Upper lobe of left lung (tissue), 6 donors: ENCODE results near the gene LPAR3. TPM values are rescaled to one million over a fixed set of nuclear protein-coding genes. Genes with fewer than 3 reads are reported as not detected.
A peak's percentile ranks its signal among the peaks of the same experiment; 100 is the strongest.

Experiments used
- ATAC-seq, 2 donors: fragments of 200-7000 bp; cut with Tn5 transposase; one replicate each; pipeline ENCODE4 v1.9.1; 2022; ENCODE audit warnings: mild to moderate bottlenecking in 2 of 2, moderate library complexity in 2 of 2; ENCODE audit not compliant: low FRiP score in 2 of 2
- DNase-seq, 2 donors: peaks; one replicate each; pipeline ENCODE4 v3.0.0-alpha.2; 2019 to 2020
- H3K27ac ChIP-seq, 4 donors: fragments of 200-600 bp; sonication (generic); one replicate each; pipeline ENCODE4 v1.5.1; 2016 to 2019
- H3K27me3 ChIP-seq, 4 donors: fragments of 200-600 bp; sonication (generic); one replicate each; pipeline ENCODE4 v1.5.1; 2017 to 2019
- H3K36me3 ChIP-seq, 4 donors: fragments of 200-600 bp; sonication (generic); one replicate each; pipeline ENCODE4 v1.5.1; 2016 to 2019
- H3K4me1 ChIP-seq, 4 donors: fragments of 200-600 bp; sonication (generic); one replicate each; pipeline ENCODE4 v1.5.1; 2018 to 2019
- H3K4me3 ChIP-seq, 4 donors: fragments of 200-600 bp; sonication (generic); one replicate each; pipeline ENCODE4 v1.5.1; 2017 to 2019; ENCODE audit warnings: mild to moderate bottlenecking in 2 of 4, moderate library complexity in 1 of 4
- H3K9me3 ChIP-seq, 4 donors: fragments of 200-600 bp; sonication (generic); one replicate each; pipeline ENCODE4 v1.5.1; 2018 to 2019
- CTCF ChIP-seq, 6 experiments: fragments of 450-650 bp in 4 of 6; fragments of 200-600 bp in 2 of 6; sonication (generic) in 2 of 6; IDR thresholded peaks; one replicate each; pipeline ENCODE4 v1.5.1; 2016 to 2019; ENCODE audit warnings: antibody characterized with exemption in 6 of 6
- EP300 ChIP-seq, 4 donors: sonication (generic); formaldehyde crosslinking; IDR thresholded peaks; one replicate each; pipeline ENCODE4 v1.5.1; 2017; ENCODE audit warnings: antibody characterized with exemption in 4 of 4, control low read depth in 2 of 4
- POLR2A ChIP-seq, 4 donors: fragments of 450-650 bp; IDR thresholded peaks; one replicate each; pipeline ENCODE4 v1.5.1; 2016 to 2017; ENCODE audit warnings: antibody characterized with exemption in 4 of 4, mild to moderate bottlenecking in 2 of 4
- POLR2AphosphoS5 ChIP-seq, 2 donors: sonication (generic); formaldehyde crosslinking; IDR thresholded peaks; one replicate each; pipeline ENCODE4 v1.5.1; 2017; ENCODE audit warnings: antibody characterized with exemption in 2 of 2
- WGBS, 2 donors: methylation state at CpG; one replicate each; pipeline ENCODE4 v1.1.5; 2017 to 2018; 5-methylcytosine and 5-hydroxymethylcytosine counted together
- total RNA-seq, 6 donors: library from RNA; depleted of rRNA in 4 of 6; stranded (reverse); fragments of >200 nt in 4 of 6; gene quantifications; one replicate each; pipeline versions ENCODE4 v1.1.0 to v1.2.1, GENCODE V29; 2016 to 2021
- donor health status: DM: no; HTN: no; CAD: no; lungs with moderate emphysema.
- donor health status: DM: no; HTN: yes; CAD: no; lungs with severe emphysema.

The LPAR3 gene
- total RNA-seq, 6 donors from 2014 or later = 1.5 to 9.8 (median 4.3) TPM; not detected in 1

- TF ChIP-seq POLR2AphosphoS5 (IDR thresholded peaks at IDR 0.05) = no peak
- H3K4me3 ChIP-seq = no peak overlapping the region
- peaks cover 4 to 14% (median 10%) of the 10 kb centered on the region in 4 donors for H3K4me1 ChIP-seq
- H3K36me3 ChIP-seq = no peaks in the 10 kb centered on the region
- H3K27ac ChIP-seq = no peak overlapping the region
- ATAC-seq (peak in 1 of 2 donors; percentile 35), DNase-seq (no peak)
- 48 to 56% methylated on average over 5 of the region's 5 CpGs for WGBS, 2 donors
- H3K27me3 ChIP-seq = peaks cover 0 to 17% (median 10%) of the 10 kb centered on the region in 4 donors
- H3K9me3 ChIP-seq = no peaks in the 10 kb centered on the region
These were observed 3.6 kb downstream of the LPAR3 start for GRCh38 chr1:84889437-84889836.

- ATAC-seq = peak in 1 of 2 donors; percentile 52
- Histone ChIP-seq H3K27me3 (peaks cover 0 to 16% (median 10%) of the 10 kb centered on the region in 4 donors), H3K4me1 (peaks cover 4 to 14% (median 10%) of the 10 kb centered on the region in 4 donors), H3K9me3 (no peaks in the 10 kb centered on the region), H3K27ac (no peak overlapping the region), H3K4me3 (no peak overlapping the region), H3K36me3 (no peaks in the 10 kb centered on the region)
- no peak for TF ChIP-seq EP300 (IDR thresholded peaks at IDR 0.05)
- TF ChIP-seq POLR2AphosphoS5 (IDR thresholded peaks at IDR 0.05) = no peak
- no peak for TF ChIP-seq POLR2A (IDR thresholded peaks at IDR 0.05)
- TF ChIP-seq CTCF (IDR thresholded peaks at IDR 0.05) = no peak
- DNase-seq = no peak
These were observed 4.3 kb downstream of the LPAR3 start for GRCh38 chr1:84888753-84889152.

- ATAC-seq = no peak
- Histone ChIP-seq H3K9me3 (no peaks in the 10 kb centered on the region), H3K27ac (no peak overlapping the region), H3K4me3 (no peak overlapping the region), H3K36me3 (no peaks in the 10 kb centered on the region), H3K27me3 (peaks cover 0 to 3% (median under 1%) of the 10 kb centered on the region in 4 donors), H3K4me1 (peaks cover 0 to 2% (median 1%) of the 10 kb centered on the region in 4 donors)
- DNase-seq = no peak
- TF ChIP-seq CTCF (IDR thresholded peaks at IDR 0.05) (no peak), POLR2AphosphoS5 (IDR thresholded peaks at IDR 0.05) (no peak), POLR2A (IDR thresholded peaks at IDR 0.05) (no peak), EP300 (IDR thresholded peaks at IDR 0.05) (no peak)
- WGBS, 2 donors = 82 to 94% methylated on average over 4 of the region's 4 CpGs
These were observed 5.6 kb downstream of the LPAR3 start for GRCh38 chr1:84887261-84887934.

GRCh38 chr1:84885469-84885868 is 7.5 kb downstream of the LPAR3 start:
- Histone ChIP-seq H3K36me3 (no peaks in the 10 kb centered on the region), H3K9me3 (no peaks in the 10 kb centered on the region), H3K27ac (no peak overlapping the region), H3K4me3 (no peak overlapping the region), H3K4me1 (no peaks in the 10 kb centered on the region), H3K27me3 (no peaks in the 10 kb centered on the region)
- WGBS, 2 donors = 64 to 66% methylated on average over 2 of the region's 2 CpGs
- DNase-seq = no peak
- no peak for ATAC-seq
- TF ChIP-seq CTCF (IDR thresholded peaks at IDR 0.05) (no peak), POLR2A (IDR thresholded peaks at IDR 0.05) (no peak), POLR2AphosphoS5 (IDR thresholded peaks at IDR 0.05) (no peak), EP300 (IDR thresholded peaks at IDR 0.05) (no peak)

- ATAC-seq (no peak), DNase-seq (no peak)
- H3K4me3 ChIP-seq = no peak overlapping the region
- no peaks in the 10 kb centered on the region for H3K27me3 ChIP-seq
- H3K36me3 ChIP-seq = no peaks in the 10 kb centered on the region
- no peaks in the 10 kb centered on the region for H3K4me1 ChIP-seq
- 45 to 46% methylated on average over 7 of the region's 7 CpGs for WGBS, 2 donors
- TF ChIP-seq EP300 (IDR thresholded peaks at IDR 0.05) = no peak
- no peak for TF ChIP-seq CTCF (IDR thresholded peaks at IDR 0.05)
- no peak for TF ChIP-seq POLR2A (IDR thresholded peaks at IDR 0.05)
- no peak for TF ChIP-seq POLR2AphosphoS5 (IDR thresholded peaks at IDR 0.05)
- H3K9me3 ChIP-seq = no peaks in the 10 kb centered on the region
- no peak overlapping the region for H3K27ac ChIP-seq
These were observed 8.2 kb downstream of the LPAR3 start for GRCh38 chr1:84884671-84885389.
